Measurements from ENCODE around the gene DNAH17. TPM values are rescaled to one million over a fixed set of nuclear protein-coding genes. Genes with fewer than 3 reads are reported as not detected.

The DNAH17 gene
- total and polyA plus RNA-seq, 2 donors (not counting 1 experiment from before 2014, with no cell fraction given), result 0.01 to 0.12 TPM

DNA sequence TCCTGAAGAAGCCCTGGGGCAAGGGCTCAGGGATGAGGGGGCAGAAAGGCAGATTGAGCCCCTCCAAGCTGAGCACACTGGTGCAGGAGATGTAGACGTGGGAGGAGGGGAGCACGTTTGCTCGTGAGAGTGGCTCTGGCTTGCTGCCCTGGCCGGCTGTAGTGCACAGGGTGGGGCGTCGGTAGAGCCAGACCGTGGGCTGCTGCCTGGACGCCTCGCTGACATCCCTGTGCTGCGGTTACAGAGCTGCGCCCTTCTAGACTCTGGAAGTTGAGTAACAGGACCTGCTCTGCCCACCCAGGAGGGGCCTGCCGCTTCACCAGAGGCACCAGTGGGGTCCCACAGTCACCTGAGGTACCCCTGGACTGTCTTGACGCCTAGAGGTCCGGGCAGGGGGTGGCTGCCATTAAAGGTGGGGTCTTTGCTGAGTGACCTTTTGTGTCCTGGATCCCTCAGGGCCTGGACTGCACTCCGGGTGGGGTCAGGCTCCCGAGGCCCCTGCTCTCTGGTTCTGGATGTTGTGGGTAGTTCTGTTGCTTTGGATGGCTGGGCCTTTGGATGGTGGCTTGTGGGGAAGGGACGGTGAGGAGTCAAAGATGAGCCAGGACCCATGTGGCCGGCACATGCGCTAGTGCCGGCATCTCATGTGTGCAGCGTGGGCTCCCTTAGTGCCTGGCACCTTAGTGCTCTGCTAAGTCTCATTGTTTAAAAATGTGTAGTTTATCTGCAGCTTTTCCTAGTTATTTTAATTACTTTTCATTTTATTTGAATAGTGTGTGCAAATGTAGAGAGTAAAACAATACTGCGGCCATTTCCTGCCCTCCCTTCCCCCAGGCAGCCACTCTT lies 157.0 kb downstream of the DNAH17 start:
- ATAC-seq (ENCODE audit: low read depth) (no peak), DNase-seq (no peak)
- Mint-ChIP-seq H3K27ac (no peak overlapping the region), H3K27me3 (no peaks in the 10 kb centered on the region), H3K9me3 (ENCODE audit: insufficient read depth) (no peaks in the 10 kb centered on the region), H3K4me3 (no peak overlapping the region), H3K4me1 (peaks cover 1% of the 10 kb centered on the region)
- Histone ChIP-seq H3K4me3 (ENCODE audit: control extremely low read depth in 1 of 5, extremely low read depth in 1 of 5, insufficient read depth in 1 of 5, low read depth in 2 of 5, low read length in 4 of 5) (no peak overlapping the region), H3K36me3 (replicated peaks in 1 of 2; ENCODE audit: control extremely low read depth in 1 of 2, control insufficient read depth in 1 of 2, extremely low read depth in 1 of 2, insufficient read depth in 2 of 2, low read length in 1 of 2) (peaks cover 0 to 78% of the 10 kb centered on the region in 2 experiments), H3K9me3 (ENCODE audit: control extremely low read depth in 1 of 3, control insufficient read depth in 2 of 3, insufficient read depth in 1 of 3, low read length in 2 of 3) (no peaks in the 10 kb centered on the region), H3K27ac (ENCODE audit: low read length in 2 of 2) (no peak overlapping the region), H4K20me1 (ENCODE audit: control insufficient read depth, insufficient read depth, low read length, poor library complexity, severe bottlenecking) (peaks cover 59% of the 10 kb centered on the region), H3K79me2 (ENCODE audit: control insufficient read depth, insufficient read depth, low read length) (peaks cover 10% of the 10 kb centered on the region), H3K27me3 (replicated peaks in 1 of 4; ENCODE audit: control extremely low read depth in 1 of 4, control insufficient read depth in 3 of 4, insufficient read depth in 4 of 4, low read length in 3 of 4) (no peaks in the 10 kb centered on the region), H3K4me2 (replicated peaks; ENCODE audit: low read depth, low read length, poor library complexity, severe bottlenecking) (no peak overlapping the region), H2AFZ (ENCODE audit: insufficient read depth, low read depth, low read length, poor library complexity, severe bottlenecking) (no peak overlapping the region), H3K4me1 (ENCODE audit: control insufficient read depth in 2 of 2, insufficient read depth in 2 of 2, low read length in 2 of 2) (no peaks in the 10 kb centered on the region), H3K9ac (ENCODE audit: low read length) (no peak overlapping the region)
- CTCF ChIA-PET, result interaction anchor here (1.9 to 7.3 kb wide), 8 partner anchors 57 to 401 kb away, joined by 6 to 86 read pairs (median 33); no protein-coding TSS in a partner anchor
- TF ChIP-seq EZH2 (IDR thresholded peaks at IDR 0.05; ENCODE audit: borderline replicate concordance, insufficient read depth, low read depth, low read length, poor library complexity, severe bottlenecking), result no peak
- TF ChIP-seq, protein P1, sequence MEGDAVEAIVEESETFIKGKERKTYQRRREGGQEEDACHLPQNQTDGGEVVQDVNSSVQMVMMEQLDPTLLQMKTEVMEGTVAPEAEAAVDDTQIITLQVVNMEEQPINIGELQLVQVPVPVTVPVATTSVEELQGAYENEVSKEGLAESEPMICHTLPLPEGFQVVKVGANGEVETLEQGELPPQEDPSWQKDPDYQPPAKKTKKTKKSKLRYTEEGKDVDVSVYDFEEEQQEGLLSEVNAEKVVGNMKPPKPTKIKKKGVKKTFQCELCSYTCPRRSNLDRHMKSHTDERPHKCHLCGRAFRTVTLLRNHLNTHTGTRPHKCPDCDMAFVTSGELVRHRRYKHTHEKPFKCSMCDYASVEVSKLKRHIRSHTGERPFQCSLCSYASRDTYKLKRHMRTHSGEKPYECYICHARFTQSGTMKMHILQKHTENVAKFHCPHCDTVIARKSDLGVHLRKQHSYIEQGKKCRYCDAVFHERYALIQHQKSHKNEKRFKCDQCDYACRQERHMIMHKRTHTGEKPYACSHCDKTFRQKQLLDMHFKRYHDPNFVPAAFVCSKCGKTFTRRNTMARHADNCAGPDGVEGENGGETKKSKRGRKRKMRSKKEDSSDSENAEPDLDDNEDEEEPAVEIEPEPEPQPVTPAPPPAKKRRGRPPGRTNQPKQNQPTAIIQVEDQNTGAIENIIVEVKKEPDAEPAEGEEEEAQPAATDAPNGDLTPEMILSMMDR (IDR thresholded peaks at IDR 0.05), result no peak
- POLR2A ChIA-PET, result no interaction called here
- intact Hi-C loops (cut with micrococcal nuclease), result loop anchor here (5.0 to 10.0 kb wide), 2 partner anchors 38 to 305 kb away; no protein-coding TSS in a partner anchor
- WGBS (ENCODE audit: insufficient coverage), result 98% methylated on average over 18 of the region's 22 CpGs
